AG10803 (cell line): Measurements from ENCODE around the gene BRCA2.

ENCODE experiments used
- DNase-seq: peaks from one replicate; pipeline ENCODE4 v3.0.0; 2010; ENCODE audit warnings: low read depth
- H3K4me3 ChIP-seq: 2 replicates; pipeline ENCODE4 v1.5.1; 2011; ENCODE audit warnings: mild to moderate bottlenecking, low read length, control low read depth
- CTCF ChIP-seq: conservative IDR thresholded peaks from 2 replicates; pipeline ENCODE4 v1.5.1; 2011; ENCODE audit warnings: mild to moderate bottlenecking, low read length, control low read depth, inconsistent platforms

The BRCA2 gene

GRCh38 chr13:32298695-32299094, 16.6 kb upstream of the BRCA2 start:
- TF ChIP-seq CTCF, result no peak
- no peak for DNase-seq
- H3K4me3 ChIP-seq, result no peak overlapping the region

GRCh38 chr13:32299893-32300292, 15.4 kb upstream of the BRCA2 start:
- no peak overlapping the region for H3K4me3 ChIP-seq
- DNase-seq, result no peak
- no peak for TF ChIP-seq CTCF

- H3K4me3 ChIP-seq, result no peak overlapping the region
- TF ChIP-seq CTCF, result no peak
- no peak for DNase-seq
These were observed 14.9 kb upstream of the BRCA2 start for GRCh38 chr13:32300406-32300805.

GRCh38 chr13:32300920-32301319, 14.4 kb upstream of the BRCA2 start:
- DNase-seq, result no peak
- TF ChIP-seq CTCF, result no peak
- H3K4me3 ChIP-seq, result no peak overlapping the region

GRCh38 chr13:32302461-32302860, 12.8 kb upstream of the BRCA2 start:
- DNase-seq, result no peak

GRCh38 chr13:32305646-32306045, 9.7 kb upstream of the BRCA2 start:
- no peak overlapping the region for H3K4me3 ChIP-seq
- no peak for TF ChIP-seq CTCF
- DNase-seq, result no peak

More at GRCh38 chr13:32302461-32302860, 12.8 kb upstream of the BRCA2 start:
- no peak for TF ChIP-seq CTCF
- no peak overlapping the region for H3K4me3 ChIP-seq

- no peak for TF ChIP-seq CTCF
- DNase-seq, result peak; percentile 31
- H3K4me3 ChIP-seq, result no peak overlapping the region; the same call in 1 of the 2 replicates
These were observed 5.8 kb upstream of the BRCA2 start for GRCh38 chr13:32309312-32310133.
